Transverse colon (tissue), 4 donors: ENCODE data around the gene NAV3. TPM values are rescaled to one million over a fixed set of nuclear protein-coding genes. Genes with fewer than 3 reads are reported as not detected.
A peak's percentile ranks its signal among the peaks of the same experiment; 100 is the strongest.

Source experiments
- DNase-seq: peaks from one replicate; pipeline ENCODE4 v3.0.0-alpha.2; 2019
- H3K27ac ChIP-seq, 4 donors: fragments of 200-600 bp; sonication (generic); 2 replicates each; pipeline ENCODE4 v1.5.1; 2016 to 2018; ENCODE audit warnings: inconsistent platforms in 4 of 4
- H3K27me3 ChIP-seq: fragments of 200-600 bp; sonication (generic); 2 replicates; pipeline ENCODE4 v1.5.1; 2017; ENCODE audit warnings: inconsistent platforms
- H3K36me3 ChIP-seq, 4 donors: fragments of 200-600 bp; sonication (generic); 2 replicates each; pipeline ENCODE4 v1.5.1; 2017 to 2019; ENCODE audit warnings: inconsistent platforms in 4 of 4
- H3K4me1 ChIP-seq, 4 donors: fragments of 200-600 bp; sonication (generic); 2 replicates each; pipeline ENCODE4 v1.5.1; 2017 to 2020; ENCODE audit warnings: inconsistent platforms in 4 of 4
- H3K4me3 ChIP-seq, 4 donors: fragments of 200-600 bp; sonication (generic); 1 replicate in 1 of 4; 2 replicates in 3 of 4; pipeline versions ENCODE4 v1.5.1 to v1.6.1; 2017 to 2019; ENCODE audit warnings: inconsistent platforms in 4 of 4
- H3K9me3 ChIP-seq, 2 donors: fragments of 200-600 bp; sonication (generic); 2 replicates each; pipeline ENCODE4 v1.5.1; 2017 to 2019; ENCODE audit warnings: inconsistent platforms in 2 of 2
- EP300 ChIP-seq: sonication (generic); formaldehyde crosslinking; IDR thresholded peaks from one replicate; pipeline ENCODE4 v1.6.1; 2017; ENCODE audit warnings: antibody characterized with exemption, low read depth
- POLR2A ChIP-seq: fragments of 450-650 bp; IDR thresholded peaks from one replicate; pipeline ENCODE4 v1.6.1; 2016; ENCODE audit warnings: antibody characterized with exemption, mild to moderate bottlenecking, moderate library complexity
- POLR2AphosphoS5 ChIP-seq, 3 donors: sonication (generic); formaldehyde crosslinking; IDR thresholded peaks; one replicate each; pipeline ENCODE4 v1.6.1; 2016; ENCODE audit warnings: antibody characterized with exemption in 3 of 3
- WGBS, 2 donors: methylation state at CpG; one replicate each; pipeline ENCODE4 v1.1.5; 2018; ENCODE audit warnings: low coverage in 1 of 2; 5-methylcytosine and 5-hydroxymethylcytosine counted together
- in situ Hi-C, 4 donors: fragments of 200-750 bp; cut with MboI; loops; one replicate each; pipeline versions ENCODE4 v1.15.0 to v1.15.1; 2017; ENCODE audit warnings: low sequenced_read_pairs in 3 of 4, low pct_ligation_motif_present in 1 of 4, low pct_unique_long_range_greater_than_20kb in 1 of 4
- intact Hi-C: fragments of 100-400 bp; cut with DNase I; formaldehyde crosslinking; loops from one replicate; pipeline ENCODE4 v1.15.1; 2023; ENCODE audit warnings: low total_unique reads
- total RNA-seq, 4 donors: library from RNA; depleted of rRNA; stranded (reverse); fragments of >200 nt; gene quantifications; one replicate each; pipeline ENCODE4 v1.1.0, GENCODE V29; 2016
- TF ChIP-seq, protein P1 (sequence below), 5 experiments: fragments of 200-600 bp in 3 of 5; fragments of 450-650 bp in 2 of 5; sonication (generic) in 3 of 5; IDR thresholded peaks; 1 replicate in 2 of 5; 2 replicates in 3 of 5; pipeline ENCODE4 v1.5.1; 2016 to 2017; ENCODE audit warnings: antibody characterized with exemption in 5 of 5, inconsistent platforms in 3 of 5, mild to moderate bottlenecking in 2 of 5, moderate library complexity in 1 of 5

Gene NAV3
- total RNA-seq, 4 donors from 2014 or later = 1.1 to 10.6 (median 3.6) TPM

- Histone ChIP-seq H3K9me3 (no peaks in the 10 kb centered on the region), H3K4me1 (no peaks in the 10 kb centered on the region), H3K4me3 (no peak overlapping the region), H3K27me3 (no peaks in the 10 kb centered on the region), H3K36me3 (no peaks in the 10 kb centered on the region), H3K27ac (no peak overlapping the region)
- no peak for DNase-seq
- TF ChIP-seq POLR2AphosphoS5 (IDR thresholded peaks at IDR 0.05) (no peak), POLR2A (no peak), EP300 (no peak)
- TF ChIP-seq, protein P1, sequence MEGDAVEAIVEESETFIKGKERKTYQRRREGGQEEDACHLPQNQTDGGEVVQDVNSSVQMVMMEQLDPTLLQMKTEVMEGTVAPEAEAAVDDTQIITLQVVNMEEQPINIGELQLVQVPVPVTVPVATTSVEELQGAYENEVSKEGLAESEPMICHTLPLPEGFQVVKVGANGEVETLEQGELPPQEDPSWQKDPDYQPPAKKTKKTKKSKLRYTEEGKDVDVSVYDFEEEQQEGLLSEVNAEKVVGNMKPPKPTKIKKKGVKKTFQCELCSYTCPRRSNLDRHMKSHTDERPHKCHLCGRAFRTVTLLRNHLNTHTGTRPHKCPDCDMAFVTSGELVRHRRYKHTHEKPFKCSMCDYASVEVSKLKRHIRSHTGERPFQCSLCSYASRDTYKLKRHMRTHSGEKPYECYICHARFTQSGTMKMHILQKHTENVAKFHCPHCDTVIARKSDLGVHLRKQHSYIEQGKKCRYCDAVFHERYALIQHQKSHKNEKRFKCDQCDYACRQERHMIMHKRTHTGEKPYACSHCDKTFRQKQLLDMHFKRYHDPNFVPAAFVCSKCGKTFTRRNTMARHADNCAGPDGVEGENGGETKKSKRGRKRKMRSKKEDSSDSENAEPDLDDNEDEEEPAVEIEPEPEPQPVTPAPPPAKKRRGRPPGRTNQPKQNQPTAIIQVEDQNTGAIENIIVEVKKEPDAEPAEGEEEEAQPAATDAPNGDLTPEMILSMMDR (IDR thresholded peaks at IDR 0.05) = no peak
- intact Hi-C loops = no loop called here
- in situ Hi-C loops = no loop called here
- 88 to 94% methylated on average over 1 of the region's 1 CpG for WGBS, 2 donors
Observed at GRCh38 chr12:78057075-78057474, 226.4 kb downstream of the NAV3 start.

DNA sequence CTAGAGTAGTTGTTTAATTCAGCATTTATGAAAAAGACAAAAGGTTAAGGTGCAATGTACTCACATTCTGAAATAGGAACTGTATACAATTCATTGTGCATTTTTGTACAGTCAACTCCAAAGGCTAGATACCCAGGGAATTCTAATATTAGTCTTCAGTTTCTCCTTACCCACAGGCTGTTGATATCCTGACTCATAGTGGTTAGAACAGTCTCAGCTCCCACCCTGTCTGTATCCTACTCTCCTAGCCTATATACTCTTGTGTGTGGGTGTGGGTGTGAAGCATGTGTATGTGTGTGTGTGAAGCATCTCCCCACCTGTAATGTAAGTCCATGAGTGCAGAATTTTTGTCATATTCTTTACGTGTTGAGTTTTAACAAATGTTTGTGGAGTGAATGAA, 229.5 kb downstream of the NAV3 start:
- 75 to 81% methylated on average over 1 of the region's 1 CpG for WGBS, 2 donors
- Histone ChIP-seq H3K27me3 (no peaks in the 10 kb centered on the region), H3K4me3 (no peak overlapping the region), H3K4me1 (no peaks in the 10 kb centered on the region), H3K36me3 (no peaks in the 10 kb centered on the region), H3K27ac (no peak overlapping the region), H3K9me3 (no peaks in the 10 kb centered on the region)
- no peak for DNase-seq
- intact Hi-C loops = no loop called here
- TF ChIP-seq POLR2AphosphoS5 (IDR thresholded peaks at IDR 0.05) = no peak
- TF ChIP-seq, protein P1 (IDR thresholded peaks at IDR 0.05) = no peak
- TF ChIP-seq POLR2A = no peak
- no peak for TF ChIP-seq EP300
- in situ Hi-C loops = no loop called here

DNA sequence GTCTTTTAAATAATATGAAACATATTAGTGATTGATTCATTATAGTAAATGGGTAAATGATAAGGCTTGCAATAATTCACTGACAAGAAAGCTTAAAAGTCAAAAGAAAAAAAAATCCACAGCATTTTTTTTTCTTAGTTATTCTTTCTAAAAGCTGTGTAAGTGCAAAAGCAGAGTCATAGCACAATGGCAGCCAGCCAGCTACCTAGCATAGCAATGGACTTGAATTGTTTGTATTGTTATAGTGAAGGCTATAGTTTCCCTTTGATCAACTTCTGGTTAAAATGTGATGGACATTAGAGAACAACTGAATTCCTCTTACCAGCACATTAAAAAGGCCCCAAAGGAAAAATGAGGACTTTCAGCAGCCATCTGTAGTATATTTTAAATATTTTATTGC, 232.1 kb downstream of the NAV3 start:
- no peaks in the 10 kb centered on the region for H3K36me3 ChIP-seq
- no peaks in the 10 kb centered on the region for H3K27me3 ChIP-seq
- H3K4me3 ChIP-seq = no peak overlapping the region
- intact Hi-C loops (no loop called here), in situ Hi-C loops (no loop called here)
- H3K4me1 ChIP-seq = no peaks in the 10 kb centered on the region
- peak; percentile 11 for DNase-seq
- no peak overlapping the region for H3K27ac ChIP-seq
- H3K9me3 ChIP-seq = no peaks in the 10 kb centered on the region
- TF ChIP-seq POLR2AphosphoS5 (IDR thresholded peaks at IDR 0.05) (no peak), POLR2A (no peak), EP300 (no peak)
- TF ChIP-seq, protein P1 (IDR thresholded peaks at IDR 0.05) = no peak

DNA sequence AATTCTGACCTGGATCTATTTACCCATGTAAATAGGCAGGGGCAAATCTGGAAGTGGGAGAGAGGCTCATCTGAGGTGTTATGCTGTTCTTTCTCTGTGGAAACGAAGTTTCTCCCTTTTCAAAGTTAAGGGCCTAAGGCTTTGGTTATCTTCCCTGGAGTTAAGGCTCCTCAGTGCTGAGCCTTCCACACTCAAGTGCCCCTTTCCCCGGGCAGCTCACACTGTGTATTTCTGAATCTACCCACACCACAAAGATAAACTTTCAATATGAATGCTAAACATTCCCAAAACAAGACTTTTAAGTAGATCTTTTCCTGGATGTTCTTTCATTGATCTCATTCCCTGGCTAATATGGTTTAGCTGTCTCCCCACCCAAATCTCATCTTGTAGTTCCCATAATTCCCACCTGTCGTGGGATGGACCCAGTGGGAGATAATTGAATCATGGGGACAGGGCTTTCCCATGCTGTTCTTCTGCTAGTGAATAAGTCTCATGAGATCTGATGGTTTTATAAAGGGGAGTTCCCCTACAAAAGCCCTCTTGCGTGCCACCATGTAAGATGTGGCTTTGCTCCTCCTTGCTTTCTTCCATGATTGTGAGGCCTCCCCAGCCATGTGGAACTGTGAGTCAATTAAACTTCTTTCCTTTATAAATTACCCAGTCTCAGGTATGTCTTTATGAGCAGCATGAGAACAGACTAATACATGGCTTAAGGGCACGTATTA, 251.1 kb downstream of the NAV3 start:
- no peak overlapping the region for H3K27ac ChIP-seq
- intact Hi-C loops = no loop called here

More for the DNA sequence above, 251.1 kb downstream of the NAV3 start:
- no peak for TF ChIP-seq POLR2A
- TF ChIP-seq EP300 = no peak
- TF ChIP-seq POLR2AphosphoS5 (IDR thresholded peaks at IDR 0.05) = no peak
- TF ChIP-seq, protein P1 (IDR thresholded peaks at IDR 0.05) = no peak
- Histone ChIP-seq H3K9me3 (no peaks in the 10 kb centered on the region), H3K4me1 (no peaks in the 10 kb centered on the region), H3K4me3 (no peak overlapping the region), H3K36me3 (no peaks in the 10 kb centered on the region), H3K27me3 (no peaks in the 10 kb centered on the region)
- in situ Hi-C loops = no loop called here
- no peak for DNase-seq
- WGBS, 2 donors = 73 to 83% methylated on average over 5 of the region's 5 CpGs
